HepG2 (cell line): ENCODE data around the gene DPH2. TPM values are rescaled to one million over a fixed set of nuclear protein-coding genes. Genes with fewer than 3 reads are reported as not detected.

Experiments
- ATF5 ChIP-seq: sonication (generic); formaldehyde crosslinking; IDR thresholded peaks from 2 replicates; pipeline ENCODE4 v1.4.0; 2020; ENCODE audit warnings: mild to moderate bottlenecking, low read depth, missing genetic modification reagents
- CHCHD3 ChIP-seq: sonication (generic); formaldehyde crosslinking; IDR thresholded peaks from 2 replicates; pipeline ENCODE4 v1.8.0; 2022; ENCODE audit warnings: mild to moderate bottlenecking, missing genetic modification reagents, moderate library complexity
- ETV5 ChIP-seq: IDR thresholded peaks from 2 replicates; pipeline ENCODE4 v1.6.1; 2018; ENCODE audit warnings: missing biosample characterization, missing genetic modification reagents, inconsistent platforms, borderline replicate concordance
- GATAD2A ChIP-seq: IDR thresholded peaks from 2 replicates; pipeline ENCODE4 v1.6.1; 2016
- GTF3A ChIP-seq: sonication (generic); formaldehyde crosslinking; conservative IDR thresholded peaks from 2 replicates; pipeline ENCODE4 v1.4.0; 2020; ENCODE audit warnings: mild to moderate bottlenecking, missing genetic modification reagents
- HMGXB4 ChIP-seq, 2 experiments: sonication (generic) in 1 of 2; formaldehyde crosslinking in 1 of 2; IDR thresholded peaks; 2 replicates each; pipeline versions ENCODE4 v1.4.0 to v1.6.1; 2018 to 2020; ENCODE audit warnings: missing genetic modification reagents in 2 of 2, borderline replicate concordance in 1 of 2, low read depth in 1 of 2, mild to moderate bottlenecking in 1 of 2, missing biosample characterization in 1 of 2
- HNF4G ChIP-seq, 2 experiments: sonication (generic) in 1 of 2; formaldehyde crosslinking in 1 of 2; IDR thresholded peaks; 2 replicates each; pipeline versions ENCODE4 v1.4.0 to v1.6.1; 2011 to 2020; ENCODE audit warnings: borderline replicate concordance in 2 of 2, low read depth in 2 of 2, mild to moderate bottlenecking in 2 of 2, low read length in 1 of 2, missing genetic modification reagents in 1 of 2, moderate library complexity in 1 of 2
- HOXA5 ChIP-seq: sonication (generic); formaldehyde crosslinking; IDR thresholded peaks from 2 replicates; pipeline ENCODE4 v1.4.0; 2020; ENCODE audit warnings: missing genetic modification reagents
- MED1 ChIP-seq: sonication (generic); formaldehyde crosslinking; IDR thresholded peaks from 2 replicates; pipeline ENCODE4 v1.4.0; 2020; ENCODE audit warnings: missing genetic modification reagents
- MEIS1 ChIP-seq: sonication (generic); formaldehyde crosslinking; IDR thresholded peaks from 2 replicates; pipeline ENCODE4 v1.9.0; 2021; ENCODE audit warnings: mild to moderate bottlenecking, missing genetic modification reagents, moderate library complexity, borderline replicate concordance
- MXD3 ChIP-seq: IDR thresholded peaks from 2 replicates; pipeline ENCODE4 v1.6.1; 2016; ENCODE audit warnings: mild to moderate bottlenecking, missing biosample characterization, missing genetic modification reagents
- NPAS2 ChIP-seq: sonication (generic); formaldehyde crosslinking; IDR thresholded peaks from 2 replicates; pipeline ENCODE4 v1.8.0; 2022; ENCODE audit warnings: mild to moderate bottlenecking, missing genetic modification reagents, borderline replicate concordance
- POGK ChIP-seq: sonication (generic); formaldehyde crosslinking; conservative IDR thresholded peaks from 2 replicates; pipeline ENCODE4 v1.8.0; 2022; ENCODE audit warnings: mild to moderate bottlenecking, moderate library complexity, missing genetic modification reagents
- PRDM15 ChIP-seq: sonication (generic); formaldehyde crosslinking; IDR thresholded peaks from 2 replicates; pipeline ENCODE4 v1.4.0; 2020; ENCODE audit warnings: missing genetic modification reagents
- RXRA ChIP-seq: sonication (generic); formaldehyde crosslinking; IDR thresholded peaks from 2 replicates; pipeline ENCODE4 v1.5.1; 2020; ENCODE audit warnings: missing genetic modification reagents
- ZNF143 ChIP-seq: sonication (generic); formaldehyde crosslinking; IDR thresholded peaks from 2 replicates; pipeline ENCODE4 v1.4.0; 2020; ENCODE audit warnings: missing genetic modification reagents
- ZNF546 ChIP-seq: sonication (generic); formaldehyde crosslinking; conservative IDR thresholded peaks from 2 replicates; pipeline ENCODE4 v1.8.1; 2023; ENCODE audit warnings: mild to moderate bottlenecking, missing genetic modification reagents
- ZNF607 ChIP-seq: sonication (generic); formaldehyde crosslinking; IDR thresholded peaks from 2 replicates; pipeline ENCODE4 v1.5.1; 2020; ENCODE audit warnings: missing genetic modification reagents, mild to moderate bottlenecking, borderline replicate concordance
- ZNF616 ChIP-seq: sonication (generic); formaldehyde crosslinking; IDR thresholded peaks from 2 replicates; pipeline ENCODE4 v1.5.0; 2020; ENCODE audit warnings: low read depth, mild to moderate bottlenecking, missing genetic modification reagents
- polyA plus RNA-seq, 8 experiments: library from polyadenylated mRNA; depleted of rRNA in 3 of 8; stranded (reverse) in 7 of 8; unstranded in 1 of 8; fragments of >200 nt; fragmentation: Illumina TruSeq in 4 of 8; extraction: Trizol in 4 of 8; gene quantifications; 2 replicates each; pipeline versions ENCODE4 v1.2.1 to v1.2.3, GENCODE V29; 2011 to 2016; ENCODE audit warnings: low read depth in 4 of 8, missing spikeins in 1 of 8, mixed read lengths in 1 of 8; ENCODE audit not compliant: insufficient read depth in 1 of 8
- total RNA-seq, 5 experiments: library from RNA; depleted of rRNA; stranded (reverse); fragments of >200 nt; fragmentation: Illumina TruSeq; extraction: Trizol; gene quantifications; 2 replicates each; pipeline ENCODE4 v1.2.3, GENCODE V29; 2016; ENCODE audit warnings: low read depth in 1 of 5

DPH2 gene
- total and polyA plus RNA-seq, 2 of the 13 experiments (the other 11 are each of a cell fraction or from before 2014, with no cell fraction given) = 32.2 to 38.3 TPM

- TF ChIP-seq GATAD2A (CRISPR knock-in tag) (peak; percentile 23; the same call in 1 of the 2 replicates), NPAS2 (CRISPR knock-in tag) (no peak), PRDM15 (CRISPR knock-in tag) (0 out of 2 replicates have a peak, but pooled peaks have one; percentile 7), ZNF607 (CRISPR knock-in tag) (no peak), HOXA5 (CRISPR knock-in tag) (no peak; the same call in 1 of the 2 replicates), HNF4G (IDR thresholded peaks at IDR 0.05; ENCODE audit: borderline replicate concordance, low read depth, low read length) (peak; percentile 23; the same call in 1 of the 2 replicates), HNF4G (CRISPR knock-in tag; IDR thresholded peaks at IDR 0.05; ENCODE audit: borderline replicate concordance, low read depth) (peak; percentile 56; the same call in 1 of the 2 replicates), CHCHD3 (CRISPR knock-in tag) (no peak), ATF5 (CRISPR knock-in tag) (peak; percentile 66; the same call in 1 of the 2 replicates), MED1 (CRISPR knock-in tag) (peak; percentile 29; the same call in 1 of the 2 replicates), MEIS1 (CRISPR knock-in tag) (peak; percentile 74; the same call in 1 of the 2 replicates), GTF3A (CRISPR knock-in tag) (0 out of 2 replicates have a peak, but pooled peaks have one; percentile 62), ZNF143 (CRISPR knock-in tag) (peak; percentile 35; the same call in 1 of the 2 replicates), ZNF546 (CRISPR knock-in tag) (no peak), RXRA (peak; percentile 41; the same call in 1 of the 2 replicates), MXD3 (CRISPR knock-in tag) (peak; percentile 78; the same call in 1 of the 2 replicates), POGK (CRISPR knock-in tag) (peak; percentile 71), HMGXB4 (CRISPR knock-in tag; IDR thresholded peaks at IDR 0.05; ENCODE audit: borderline replicate concordance in 1 of 2, low read depth in 1 of 2) (peak in 1 of 2 experiments; percentile 55; a peak in 1 of 4 replicates), ETV5 (peak; percentile 38; the same call in 1 of the 2 replicates), ZNF616 (CRISPR knock-in tag) (no peak)
These were observed 9.9 kb downstream of the DPH2 start (continued) for GRCh38 chr1:43979528-43980254.
